GM18508 (cell line): ENCODE data around the gene OR10A6.

Experiments
- ATAC-seq: cut with Tn5 transposase; IDR thresholded peaks from one replicate; pipeline ENCODE4 v1.9.1; 2021; ENCODE audit warnings: moderate number of reproducible peaks; ENCODE audit not compliant: insufficient read depth, unreplicated experiment

The OR10A6 gene

GRCh38 chr11:7931168-7931567 lies at the start of gene OR10A6:
Gene OR10A6 (minus strand): TSS chr11:7931268. CDS start chr11:7928662, 2,606 bp downstream.
- ATAC-seq = no peak

- no peak for ATAC-seq
Measured at GRCh38 chr11:7977232-7977917, 46.3 kb upstream of the OR10A6 start.

- no peak for ATAC-seq
Measured at GRCh38 chr11:7974668-7975067, 43.6 kb upstream of the OR10A6 start.

GRCh38 chr11:7973011-7973410 lies 41.9 kb upstream of the OR10A6 start:
- no peak for ATAC-seq

- no peak for ATAC-seq
Measured at GRCh38 chr11:7971846-7972245, 40.8 kb upstream of the OR10A6 start.

- no peak for ATAC-seq
Measured at GRCh38 chr11:7969756-7970646, 38.9 kb upstream of the OR10A6 start.

GRCh38 chr11:7968686-7969085 lies 37.6 kb upstream of the OR10A6 start:
- no peak for ATAC-seq

- ATAC-seq = no peak
Measured at GRCh38 chr11:7967826-7968225, 36.8 kb upstream of the OR10A6 start.

- no peak for ATAC-seq
Measured at GRCh38 chr11:7967097-7967496, 36.0 kb upstream of the OR10A6 start.

GRCh38 chr11:7965386-7965785 lies 34.3 kb upstream of the OR10A6 start, which contains the start of gene NLRP10:
Gene NLRP10 (minus strand): TSS chr11:7965447. CDS start chr11:7963495, 1,952 bp downstream.
- ATAC-seq = no peak

GRCh38 chr11:7964873-7965272 lies 33.8 kb upstream of the OR10A6 start:
- no peak for ATAC-seq

GRCh38 chr11:7964261-7964660 lies 33.2 kb upstream of the OR10A6 start:
- no peak for ATAC-seq

- no peak for ATAC-seq
Measured at GRCh38 chr11:7955191-7955590, 24.1 kb upstream of the OR10A6 start.

GRCh38 chr11:7949934-7950333 lies 18.9 kb upstream of the OR10A6 start:
- ATAC-seq = no peak

- ATAC-seq = no peak
Measured at GRCh38 chr11:7944123-7944522, 13.1 kb upstream of the OR10A6 start.

- ATAC-seq = no peak
Measured at GRCh38 chr11:7941608-7942007, 10.5 kb upstream of the OR10A6 start, which contains the start of gene OR10A3. Gene OR10A3 (minus strand): TSS chr11:7941708. CDS start chr11:7939520, 2,188 bp downstream.

GRCh38 chr11:7941146-7941545 lies 10.1 kb upstream of the OR10A6 start:
- ATAC-seq = no peak

GRCh38 chr11:7936615-7937014 lies 5.5 kb upstream of the OR10A6 start:
- ATAC-seq = no peak

GRCh38 chr11:7927635-7928034 lies 3.4 kb downstream of the OR10A6 start:
- ATAC-seq = no peak

- ATAC-seq = no peak
Measured at GRCh38 chr11:7924536-7924935, 6.5 kb downstream of the OR10A6 start.

- no peak for ATAC-seq
Measured at GRCh38 chr11:7918141-7918540, 12.9 kb downstream of the OR10A6 start.
